SJCRH30 (cell line): ENCODE measurements around the gene SNX9. TPM values are rescaled to one million over a fixed set of nuclear protein-coding genes. Genes with fewer than 3 reads are reported as not detected.
A peak's percentile ranks its signal among the peaks of the same experiment; 100 is the strongest.
"Not testable (repeated sequence)": the region's sequence is repeated elsewhere in the genome, so short reads cannot be mapped to it uniquely, and the experiment has no call there.

Source experiments
- DNase-seq, 2 experiments: peaks; one replicate each; pipeline ENCODE4 v3.0.0-alpha.2; 2015 to 2020
- H3K27ac ChIP-seq: fragments of 250-450 bp; sonication (Bioruptor Pico); 2 replicates; pipeline ENCODE4 v1.5.1; 2020; ENCODE audit warnings: mild to moderate bottlenecking, moderate library complexity
- H3K27me3 ChIP-seq: fragments of 250-450 bp; sonication (Bioruptor Pico); 2 replicates; pipeline ENCODE4 v1.5.1; 2020; ENCODE audit warnings: mild to moderate bottlenecking, moderate library complexity
- H3K36me3 ChIP-seq: fragments of 250-450 bp; sonication (Bioruptor Pico); 2 replicates; pipeline ENCODE4 v1.5.1; 2020; ENCODE audit warnings: mild to moderate bottlenecking, moderate library complexity
- H3K4me1 ChIP-seq: fragments of 250-450 bp; sonication (Bioruptor Pico); 2 replicates; pipeline ENCODE4 v1.5.1; 2020; ENCODE audit warnings: mild to moderate bottlenecking, moderate library complexity
- H3K4me3 ChIP-seq: fragments of 250-450 bp; sonication (Bioruptor Pico); 2 replicates; pipeline ENCODE4 v1.5.1; 2020; ENCODE audit warnings: mild to moderate bottlenecking, moderate library complexity
- H3K9me3 ChIP-seq: fragments of 250-450 bp; sonication (Bioruptor Pico); replicated peaks from 2 replicates; pipeline ENCODE4 v1.5.1; 2020; ENCODE audit warnings: mild to moderate bottlenecking, moderate library complexity
- total RNA-seq: library from RNA; depleted of rRNA; stranded (reverse); fragments of >200 nt; shearing (Covaris generic); gene quantifications from 2 replicates; pipeline ENCODE4 v1.2.3, GENCODE V29; 2014

The SNX9 gene
- total RNA-seq, 1 experiment from 2014 or later = 28.0 TPM

GRCh38 chr6:157853018-157853805, 30.2 kb downstream of the SNX9 start:
- H3K36me3 ChIP-seq = no peaks in the 10 kb centered on the region
- no peak for DNase-seq
- H3K27me3 ChIP-seq = no peaks in the 10 kb centered on the region
- H3K4me1 ChIP-seq = no peaks in the 10 kb centered on the region
- H3K27ac ChIP-seq = no peak overlapping the region
- H3K4me3 ChIP-seq = no peak overlapping the region
- peaks cover 12% of the 10 kb centered on the region for H3K9me3 ChIP-seq

DNA sequence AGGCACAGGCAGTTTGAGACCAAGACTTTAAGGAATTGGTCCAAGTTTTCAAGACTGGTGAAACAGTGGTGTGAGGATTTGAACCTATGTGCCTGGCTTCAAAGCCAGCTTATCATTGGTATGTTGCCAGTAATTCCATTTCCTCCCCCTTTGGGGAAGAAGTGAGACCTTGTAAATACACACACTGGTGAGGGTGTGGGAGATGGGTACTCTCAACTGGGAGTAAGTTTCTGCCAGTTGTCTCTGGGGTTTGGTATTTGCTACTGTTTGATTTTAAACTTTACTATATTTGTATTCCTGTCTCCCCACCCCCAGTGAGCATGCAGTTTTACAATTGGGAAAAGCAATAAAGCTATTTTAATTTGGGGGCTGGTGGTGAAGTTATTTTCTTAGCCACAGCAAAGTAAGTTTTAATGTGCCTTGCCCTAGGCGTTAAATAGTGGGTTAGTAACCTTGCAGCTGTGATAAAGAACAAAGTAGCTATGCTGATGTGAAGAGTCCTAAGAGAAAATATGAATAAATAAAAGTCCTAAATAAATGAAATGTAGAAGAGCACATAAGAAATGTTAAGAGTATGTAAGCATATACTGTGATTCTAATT, 31.0 kb downstream of the SNX9 start:
- H3K9me3 ChIP-seq = peaks cover 12% of the 10 kb centered on the region
- DNase-seq = no peak
- no peak overlapping the region for H3K4me3 ChIP-seq
- H3K36me3 ChIP-seq = no peaks in the 10 kb centered on the region
- H3K27me3 ChIP-seq = no peaks in the 10 kb centered on the region
- no peak overlapping the region for H3K27ac ChIP-seq
- H3K4me1 ChIP-seq = no peaks in the 10 kb centered on the region

DNA sequence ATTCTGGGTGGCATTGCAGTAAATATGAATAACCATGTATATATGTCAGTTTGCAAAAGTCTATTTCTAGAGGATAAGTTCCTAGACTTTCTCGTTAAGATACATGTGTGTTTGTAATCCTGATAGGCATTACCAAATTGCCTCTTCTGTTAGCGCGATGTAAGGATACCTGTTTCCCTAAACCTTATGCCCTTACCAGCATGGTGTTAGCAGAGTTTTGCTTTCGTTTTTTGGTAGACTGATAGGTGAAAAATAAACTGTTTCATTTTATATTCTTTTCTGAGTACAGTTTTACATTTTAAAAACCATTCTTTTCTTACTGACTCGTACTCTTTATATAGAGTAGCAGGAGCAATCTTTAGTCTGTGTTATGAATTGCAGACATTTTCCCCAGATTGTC, 32.3 kb downstream of the SNX9 start:
- H3K9me3 ChIP-seq = peaks cover 12% of the 10 kb centered on the region
- no peak overlapping the region for H3K4me3 ChIP-seq
- H3K27ac ChIP-seq = no peak overlapping the region
- peaks cover 6% of the 10 kb centered on the region; the same call in 1 of the 2 replicates for H3K4me1 ChIP-seq
- DNase-seq = no peak
- no peaks in the 10 kb centered on the region for H3K36me3 ChIP-seq
- no peaks in the 10 kb centered on the region for H3K27me3 ChIP-seq

DNA sequence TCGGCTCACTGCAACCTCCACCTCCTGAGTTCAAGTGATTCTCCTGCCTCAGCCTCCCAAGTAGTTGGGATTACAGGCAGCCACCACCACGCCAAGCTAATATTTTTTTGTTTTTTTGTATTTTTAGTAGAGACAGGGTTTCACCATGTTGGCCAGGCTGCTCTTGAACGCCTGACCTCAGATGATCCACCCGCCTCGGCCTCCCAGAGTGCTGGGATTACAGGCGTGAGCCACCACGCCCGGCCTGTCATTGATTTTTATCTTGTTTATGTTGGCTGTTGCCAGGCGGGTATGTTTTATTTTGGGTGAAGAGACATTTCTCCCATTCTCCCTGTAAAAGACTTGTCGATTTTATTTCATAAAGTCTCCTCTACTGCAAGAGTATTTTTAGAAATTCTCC, 32.8 kb downstream of the SNX9 start:
- not testable (repeated sequence) for H3K36me3 ChIP-seq, H3K27me3 ChIP-seq, H3K27ac ChIP-seq, H3K4me3 ChIP-seq, DNase-seq
- H3K9me3 ChIP-seq = peaks cover 12% of the 10 kb centered on the region
- peaks cover 10% of the 10 kb centered on the region; the same call in 1 of the 2 replicates for H3K4me1 ChIP-seq

- not testable (repeated sequence) for H3K36me3 ChIP-seq, H3K27me3 ChIP-seq, H3K27ac ChIP-seq, DNase-seq, H3K9me3 ChIP-seq, H3K4me3 ChIP-seq
- peaks cover 10% of the 10 kb centered on the region; the same call in 1 of the 2 replicates for H3K4me1 ChIP-seq
Measured at GRCh38 chr6:157858664-157859063, 35.6 kb downstream of the SNX9 start.

- Histone ChIP-seq H3K9me3 (no peaks in the 10 kb centered on the region; the same call in 1 of the 2 replicates), H3K4me1 (peaks cover 10% of the 10 kb centered on the region; the same call in 1 of the 2 replicates), H3K36me3 (no peaks in the 10 kb centered on the region), H3K27ac (no peak overlapping the region), H3K4me3 (no peak overlapping the region), H3K27me3 (no peaks in the 10 kb centered on the region)
- DNase-seq = peak in 1 of 2 experiments; percentile 14
Measured at GRCh38 chr6:157859775-157860504, 36.9 kb downstream of the SNX9 start.

GRCh38 chr6:157860505-157860991, 37.5 kb downstream of the SNX9 start:
- DNase-seq = no peak
- no peak overlapping the region for H3K27ac ChIP-seq
- H3K27me3 ChIP-seq = no peaks in the 10 kb centered on the region
- H3K4me1 ChIP-seq = peaks cover 10% of the 10 kb centered on the region; the same call in 1 of the 2 replicates
- no peaks in the 10 kb centered on the region for H3K36me3 ChIP-seq
- H3K4me3 ChIP-seq = no peak overlapping the region
- no peaks in the 10 kb centered on the region; the same call in 1 of the 2 replicates for H3K9me3 ChIP-seq

- H3K4me3 ChIP-seq = no peak overlapping the region
- H3K4me1 ChIP-seq = peaks cover 10% of the 10 kb centered on the region; the same call in 1 of the 2 replicates
- no peaks in the 10 kb centered on the region; the same call in 1 of the 2 replicates for H3K9me3 ChIP-seq
- no peaks in the 10 kb centered on the region for H3K27me3 ChIP-seq
- no peaks in the 10 kb centered on the region for H3K36me3 ChIP-seq
- H3K27ac ChIP-seq = no peak overlapping the region
- DNase-seq = no peak
Measured at GRCh38 chr6:157861184-157861583, 38.1 kb downstream of the SNX9 start.

GRCh38 chr6:157861814-157862213, 38.8 kb downstream of the SNX9 start:
- no peak for DNase-seq
- Histone ChIP-seq H3K27ac (no peak overlapping the region), H3K27me3 (no peaks in the 10 kb centered on the region), H3K36me3 (no peaks in the 10 kb centered on the region), H3K4me3 (no peak overlapping the region), H3K4me1 (peaks cover 10% of the 10 kb centered on the region; the same call in 1 of the 2 replicates), H3K9me3 (no peaks in the 10 kb centered on the region; the same call in 1 of the 2 replicates)

DNA sequence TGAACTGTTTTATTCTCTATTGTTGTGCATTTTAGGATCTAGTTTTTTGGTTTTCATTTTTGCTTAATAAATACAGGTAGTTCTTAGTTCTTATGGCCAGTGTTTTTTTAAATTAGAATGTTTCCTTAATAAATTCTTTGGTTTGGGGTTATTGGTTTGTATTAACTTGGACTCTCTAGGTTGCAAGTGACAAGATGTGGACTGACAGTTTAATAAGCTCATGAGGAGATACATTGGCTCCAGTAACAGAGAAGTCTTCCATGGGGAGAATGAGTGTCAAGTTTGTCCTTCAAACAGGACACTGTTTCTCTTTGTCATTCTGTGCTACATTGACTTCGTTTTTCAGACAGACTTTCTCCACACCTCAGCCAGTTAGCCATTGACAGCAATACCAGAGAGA, 39.7 kb downstream of the SNX9 start:
- no peaks in the 10 kb centered on the region; the same call in 1 of the 2 replicates for H3K9me3 ChIP-seq
- no peak overlapping the region for H3K4me3 ChIP-seq
- no peak for DNase-seq
- H3K4me1 ChIP-seq = peaks cover 10% of the 10 kb centered on the region; the same call in 1 of the 2 replicates
- H3K36me3 ChIP-seq = no peaks in the 10 kb centered on the region
- no peaks in the 10 kb centered on the region for H3K27me3 ChIP-seq
- no peak overlapping the region for H3K27ac ChIP-seq

GRCh38 chr6:157864185-157864761, 41.2 kb downstream of the SNX9 start:
- Histone ChIP-seq H3K4me3 (no peak overlapping the region), H3K9me3 (no peaks in the 10 kb centered on the region; the same call in 1 of the 2 replicates), H3K27me3 (no peaks in the 10 kb centered on the region), H3K27ac (no peak overlapping the region), H3K4me1 (peaks cover 10% of the 10 kb centered on the region; the same call in 1 of the 2 replicates), H3K36me3 (no peaks in the 10 kb centered on the region)
- DNase-seq = no peak

DNA sequence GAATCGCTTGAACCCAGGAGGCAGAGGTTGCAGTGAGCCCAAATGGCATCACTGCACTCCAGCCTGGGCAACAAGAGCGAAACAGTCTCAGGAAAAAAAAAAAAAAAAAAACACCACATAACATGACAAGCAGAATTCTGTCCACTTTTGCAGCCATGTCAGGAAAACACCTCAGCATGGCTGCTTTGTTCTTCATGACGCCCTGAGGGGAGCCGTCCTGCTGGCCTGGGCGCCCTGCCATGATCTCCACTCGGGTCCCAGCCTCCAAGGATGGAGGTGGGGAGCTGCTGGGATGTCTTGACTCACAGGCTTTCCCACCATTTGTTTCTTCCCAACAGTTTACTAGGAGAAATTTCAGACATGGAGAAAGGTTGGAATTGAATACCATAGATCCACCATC, 42.2 kb downstream of the SNX9 start:
- H3K9me3 ChIP-seq = no peaks in the 10 kb centered on the region; the same call in 1 of the 2 replicates
- H3K27me3 ChIP-seq = no peaks in the 10 kb centered on the region
- DNase-seq = no peak
- H3K4me3 ChIP-seq = no peak overlapping the region
- no peak overlapping the region for H3K27ac ChIP-seq
- peaks cover 5% of the 10 kb centered on the region; the same call in 1 of the 2 replicates for H3K4me1 ChIP-seq
- H3K36me3 ChIP-seq = no peaks in the 10 kb centered on the region

DNA sequence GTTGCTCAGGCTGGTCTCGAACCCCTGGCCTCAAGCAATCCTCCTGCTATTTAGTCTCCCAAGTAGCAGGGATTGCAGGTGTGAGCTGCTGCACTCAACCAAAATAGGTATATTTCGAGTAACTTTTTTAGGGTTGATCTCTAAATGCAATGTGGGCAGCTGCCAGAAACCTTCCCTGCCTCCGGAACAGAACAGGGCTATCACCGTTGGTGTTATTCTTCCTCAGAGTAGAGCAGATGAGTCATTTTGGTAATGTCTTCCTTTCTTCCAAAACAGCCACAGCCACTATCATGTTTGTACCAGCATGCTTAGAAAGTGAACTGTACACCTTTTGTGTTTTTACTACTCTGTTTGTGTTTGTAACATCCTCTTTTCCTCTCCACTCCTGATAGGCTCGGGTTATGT, 44.1 kb downstream of the SNX9 start:
- Histone ChIP-seq H3K36me3 (no peaks in the 10 kb centered on the region), H3K27ac (no peak overlapping the region), H3K27me3 (no peaks in the 10 kb centered on the region), H3K9me3 (no peaks in the 10 kb centered on the region; the same call in 1 of the 2 replicates), H3K4me1 (no peaks in the 10 kb centered on the region), H3K4me3 (no peak overlapping the region)
- no peak for DNase-seq

- Histone ChIP-seq H3K4me3 (no peak overlapping the region), H3K9me3 (no peaks in the 10 kb centered on the region; the same call in 1 of the 2 replicates), H3K4me1 (no peaks in the 10 kb centered on the region), H3K36me3 (no peaks in the 10 kb centered on the region), H3K27me3 (no peaks in the 10 kb centered on the region), H3K27ac (no peak overlapping the region)
- DNase-seq = no peak
Measured at GRCh38 chr6:157867981-157868380, 44.9 kb downstream of the SNX9 start.
